ENCODE measurements around the gene GBX2. TPM values are rescaled to one million over a fixed set of nuclear protein-coding genes. Genes with fewer than 3 reads are reported as not detected.
A peak's percentile ranks its signal among the peaks of the same experiment; 100 is the strongest.

GBX2 gene
- total and polyA plus RNA-seq, 9 of the 15 experiments (the other 6 are each of a cell fraction or from before 2014, with no cell fraction given) = 0.03 to 0.53 (median 0.27) TPM; not detected in 1

- BruUV-seq (replicated peaks) = no TSS peak
- H3K9ac ChIP-seq (ENCODE audit: insufficient read depth in 1 of 2, low read depth in 2 of 2, low read length in 2 of 2) = no peak overlapping the region
- DNase-seq (ENCODE audit: extremely low read depth in 1 of 4, low spot score in 3 of 4) (no peak), FAIRE-seq (no peak), ATAC-seq (no peak)
- H2AFZ ChIP-seq (ENCODE audit: low read depth, low read length) = no peak overlapping the region
- H4K20me1 ChIP-seq (replicated peaks; ENCODE audit: control insufficient read depth, insufficient read depth, low read length) = no peaks in the 10 kb centered on the region
- H3K79me2 ChIP-seq (ENCODE audit: control insufficient read depth, insufficient read depth, low read length) = no peaks in the 10 kb centered on the region
- H3K27ac ChIP-seq (ENCODE audit: extremely low read depth, low read depth, low read length) = no peak overlapping the region
- H3K27me3 ChIP-seq (ENCODE audit: control insufficient read depth in 2 of 2, insufficient read depth in 2 of 2, low read length in 2 of 2) = no peaks in the 10 kb centered on the region
- 0 out of 3 replicates have a peak, but pooled peaks cover 3% of the 10 kb centered on the region for H3K36me3 ChIP-seq (ENCODE audit: control insufficient read depth, insufficient read depth, low read length)
- H3K9me1 ChIP-seq (ENCODE audit: control insufficient read depth, insufficient read depth, low read length) = no peaks in the 10 kb centered on the region
- no peak overlapping the region for H3K4me3 ChIP-seq
- H3K9me3 ChIP-seq (replicated peaks; ENCODE audit: control insufficient read depth, insufficient read depth, low read depth, low read length) = no peaks in the 10 kb centered on the region
- POLR2A ChIA-PET = no interaction called here
- in situ Hi-C loops (cut with MboI) (no loop called here), intact Hi-C loops (cut with micrococcal nuclease) (no loop called here)
- CTCF ChIA-PET (ENCODE audit: low intra/inter-chr PET ratio) = no interaction called here
- H3K4me1 ChIP-seq (replicated peaks in 1 of 2; ENCODE audit: control insufficient read depth in 2 of 2, insufficient read depth in 2 of 2, low read length in 2 of 2) = peaks cover 0 to 7% of the 10 kb centered on the region in 2 experiments; a peak in 1 of 5 replicates
- TF ChIP-seq JUND (IDR thresholded peaks at IDR 0.05; ENCODE audit: borderline replicate concordance, low read depth, low read length) = no peak
- no peak for TF ChIP-seq JUND (tag; IDR thresholded peaks at IDR 0.05; ENCODE audit: borderline replicate concordance, low read depth, low read length)
- TF ChIP-seq U2AF1 (optimal IDR thresholded peaks at IDR 0.05; ENCODE audit: low read depth, low read length) = no peak
- 55% methylated on average over 3 of the region's 3 CpGs for WGBS (ENCODE audit: insufficient coverage, low coverage, missing lambda C conversion rate)
- no peak overlapping the region for H3K4me2 ChIP-seq (ENCODE audit: insufficient read depth, low read length)
These were observed 46.0 kb downstream of the GBX2 start for GRCh38 chr2:236122236-236122635.

DNA sequence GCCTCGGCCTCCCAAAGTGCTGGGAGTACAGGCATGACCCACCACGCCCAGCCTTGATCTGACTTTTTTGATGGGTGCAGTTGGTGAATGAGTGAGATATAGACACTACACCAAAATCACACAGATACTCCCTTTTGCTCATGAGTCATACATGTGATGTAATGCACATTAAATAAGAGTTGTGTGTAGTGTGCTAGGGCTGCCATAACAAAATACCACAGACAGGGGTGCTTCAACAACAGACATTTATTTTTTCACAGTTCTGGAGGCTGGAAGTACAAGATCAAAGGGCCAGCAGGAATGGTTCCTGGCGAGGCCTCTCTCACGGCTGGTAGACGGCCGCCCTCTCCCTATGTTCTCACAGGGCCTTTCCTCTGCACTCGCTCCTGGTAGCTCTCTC lies 46.6 kb downstream of the GBX2 start:
- no peak overlapping the region for H3K9ac ChIP-seq (ENCODE audit: insufficient read depth in 1 of 2, low read depth in 2 of 2, low read length in 2 of 2)
- H3K27me3 ChIP-seq (ENCODE audit: control insufficient read depth in 2 of 2, insufficient read depth in 2 of 2, low read length in 2 of 2) = no peaks in the 10 kb centered on the region
- H3K4me1 ChIP-seq (replicated peaks in 1 of 2; ENCODE audit: control insufficient read depth in 2 of 2, insufficient read depth in 2 of 2, low read length in 2 of 2) = peaks cover 0 to 3% of the 10 kb centered on the region in 2 experiments; a peak in 1 of 5 replicates
- DNase-seq (ENCODE audit: extremely low read depth in 1 of 4, low spot score in 3 of 4) = no peak
- peak; percentile 27; the same call in 1 of the 2 replicates for TF ChIP-seq ATF3 (IDR thresholded peaks at IDR 0.05)
- TF ChIP-seq ATF3 (CRISPR knock-in tag; conservative IDR thresholded peaks at IDR 0.05) = no peak
- TF ChIP-seq RFX1 (IDR thresholded peaks at IDR 0.05) = no peak
- 0 out of 3 replicates have a peak, but pooled peaks cover 3% of the 10 kb centered on the region for H3K36me3 ChIP-seq (ENCODE audit: control insufficient read depth, insufficient read depth, low read length)
- H3K4me2 ChIP-seq (ENCODE audit: insufficient read depth, low read length) = no peak overlapping the region
- no peak overlapping the region for H3K4me3 ChIP-seq
- H3K79me2 ChIP-seq (ENCODE audit: control insufficient read depth, insufficient read depth, low read length) = no peaks in the 10 kb centered on the region
- in situ Hi-C loops (cut with MboI) = no loop called here
- FAIRE-seq = no peak
- intact Hi-C loops (cut with micrococcal nuclease) = no loop called here
- 84% methylated on average over 4 of the region's 7 CpGs for WGBS (ENCODE audit: insufficient coverage, low coverage, missing lambda C conversion rate)
- ChIA-PET POLR2A (no interaction called here), CTCF (ENCODE audit: low intra/inter-chr PET ratio) (no interaction called here)
- no peak overlapping the region for H2AFZ ChIP-seq (ENCODE audit: low read depth, low read length)
- ATAC-seq = no peak
- H3K9me3 ChIP-seq (replicated peaks; ENCODE audit: control insufficient read depth, insufficient read depth, low read depth, low read length) = no peaks in the 10 kb centered on the region
- H4K20me1 ChIP-seq (replicated peaks; ENCODE audit: control insufficient read depth, insufficient read depth, low read length) = no peaks in the 10 kb centered on the region
- BruUV-seq (replicated peaks) = no TSS peak
- no peak overlapping the region for H3K27ac ChIP-seq (ENCODE audit: extremely low read depth, low read depth, low read length)
- no peaks in the 10 kb centered on the region for H3K9me1 ChIP-seq (ENCODE audit: control insufficient read depth, insufficient read depth, low read length)

Data from K562 (cell line).